ENCODE measurements around the gene SRPRA.

Gene SRPRA

GRCh38 chr11:126226334-126227084 is 42.2 kb downstream of the SRPRA start:
- no peak for DNase-seq

GRCh38 chr11:126225295-126225665 is 43.4 kb downstream of the SRPRA start:
- DNase-seq: no peak

GRCh38 chr11:126224647-126225294 is 43.9 kb downstream of the SRPRA start:
- DNase-seq: no peak

- DNase-seq: no peak
Measured at GRCh38 chr11:126219547-126219946, 49.1 kb downstream of the SRPRA start.

GRCh38 chr11:126217491-126217890 is 51.2 kb downstream of the SRPRA start:
- no peak for DNase-seq

- no peak for DNase-seq
Measured at GRCh38 chr11:126216526-126217305, 52.0 kb downstream of the SRPRA start.

GRCh38 chr11:126214841-126215240 is 53.9 kb downstream of the SRPRA start:
- no peak for DNase-seq

- DNase-seq: no peak
Measured at GRCh38 chr11:126214441-126214840, 54.3 kb downstream of the SRPRA start.

Data from right hindlimb (tissue), 1 donor.